CD4-positive, alpha-beta T cell treated with Interleukin-6 for 4 hours (primary cell): ENCODE data around the gene COL24A1.
"Not testable (repeated sequence)": the region's sequence is repeated elsewhere in the genome, so short reads cannot be mapped to it uniquely, and the experiment has no call there.

ENCODE experiments used
- DNase-seq: peaks from one replicate; pipeline ENCODE4 v3.0.0-alpha.2; 2020; ENCODE audit warnings: mixed read lengths

COL24A1 gene

GRCh38 chr1:85867189-85867588, 289.4 kb downstream of the COL24A1 start:
- DNase-seq = no peak

DNA sequence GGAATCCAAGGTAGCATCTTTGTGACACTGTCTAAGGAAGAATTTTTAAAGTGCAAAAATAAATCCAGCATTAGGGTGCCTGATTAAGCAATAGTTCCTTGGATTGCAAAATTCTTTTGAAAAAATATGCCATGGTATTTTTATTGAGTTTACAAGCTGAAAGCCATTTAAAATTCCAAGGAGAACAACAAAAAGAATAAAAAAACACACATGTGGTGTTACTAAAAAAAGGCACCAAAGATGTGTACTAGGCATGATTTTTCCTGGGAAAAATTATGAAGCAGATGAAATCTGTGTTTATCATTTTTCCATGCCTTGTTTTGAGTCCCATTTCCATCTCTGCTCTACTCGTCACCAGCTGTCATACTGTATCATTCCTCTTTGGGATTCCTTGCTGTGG, 291.4 kb downstream of the COL24A1 start:
- DNase-seq = no peak

DNA sequence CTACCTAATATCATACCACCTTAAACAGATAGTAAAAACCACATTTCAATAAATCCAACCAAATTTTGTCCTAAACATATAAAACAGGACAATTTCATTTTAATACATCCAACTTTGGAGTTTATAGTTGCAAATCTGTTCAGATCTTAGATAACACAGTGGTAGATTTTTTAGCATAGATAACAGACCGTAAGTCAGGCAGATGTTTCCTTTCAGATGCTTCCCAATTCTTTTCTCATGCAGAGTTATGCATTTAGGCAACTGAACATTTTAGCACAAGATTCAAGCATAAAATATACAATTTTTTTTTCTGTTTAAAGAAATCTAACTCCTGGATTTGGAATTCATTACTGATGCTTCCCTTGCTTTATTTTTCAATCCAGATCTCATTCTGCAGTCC, 291.8 kb downstream of the COL24A1 start:
- no peak for DNase-seq

- not testable (repeated sequence) for DNase-seq
Measured at GRCh38 chr1:85863639-85864038, 292.9 kb downstream of the COL24A1 start.

GRCh38 chr1:85862456-85862855, 294.1 kb downstream of the COL24A1 start:
- DNase-seq = no peak

- DNase-seq = no peak
Measured at GRCh38 chr1:85857991-85858390, 298.6 kb downstream of the COL24A1 start.

DNA sequence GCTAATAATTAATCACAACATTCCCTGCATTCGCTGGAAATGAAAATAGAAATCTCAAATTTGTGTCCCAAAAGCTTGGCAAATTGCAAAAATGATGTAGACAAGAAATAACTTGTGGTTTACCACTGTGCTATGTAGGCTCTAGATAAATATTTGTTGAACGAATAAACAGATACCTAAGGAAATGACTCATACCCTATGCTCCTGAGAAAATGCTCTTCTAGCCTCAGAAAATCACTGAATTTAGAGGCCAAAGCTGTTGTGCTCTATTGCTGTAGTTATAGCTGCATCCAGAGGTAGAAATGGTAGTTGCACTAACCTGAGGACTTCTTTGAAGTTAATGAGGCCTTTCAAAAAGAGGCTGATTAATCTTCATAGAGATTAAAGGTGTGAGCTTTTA, 306.3 kb downstream of the COL24A1 start:
- DNase-seq = no peak

DNA sequence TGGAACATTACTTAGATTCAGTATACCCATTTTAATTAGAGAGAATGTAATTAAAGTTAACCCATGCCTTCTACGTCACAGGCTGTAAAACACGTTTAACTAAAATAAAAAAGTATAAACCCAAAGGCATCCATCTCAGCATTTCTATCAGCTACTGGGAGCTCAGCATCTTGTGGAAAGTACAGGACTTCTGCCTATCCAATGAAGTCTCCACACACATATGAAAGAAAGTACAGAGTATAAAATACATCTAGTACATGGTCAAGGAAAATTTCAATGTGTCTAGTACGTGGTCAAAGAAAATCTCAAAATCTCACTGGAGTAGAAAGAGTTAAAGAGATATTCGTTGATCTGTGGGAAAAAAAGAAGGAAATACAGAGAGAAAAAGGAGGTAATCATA, 306.9 kb downstream of the COL24A1 start:
- DNase-seq = no peak

GRCh38 chr1:85847356-85847755, 309.2 kb downstream of the COL24A1 start:
- no peak for DNase-seq

DNA sequence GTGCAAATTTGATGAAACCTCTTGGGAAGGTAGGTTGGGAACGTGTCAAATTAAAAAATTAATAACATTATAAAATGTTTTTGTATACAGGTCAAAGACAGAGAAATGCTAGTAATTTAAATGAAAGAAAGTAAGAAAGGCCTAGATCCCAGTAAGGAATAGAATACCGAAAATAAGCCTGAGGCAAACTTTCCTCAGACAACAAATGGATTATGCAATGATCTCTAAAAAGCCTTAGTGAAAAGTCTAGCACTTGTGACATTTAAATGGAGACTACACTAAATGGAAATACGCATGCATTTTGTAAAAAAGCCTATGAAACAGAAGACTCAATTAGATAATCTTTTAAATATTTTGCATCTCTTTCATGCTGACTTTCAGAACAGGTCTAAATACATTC, 309.9 kb downstream of the COL24A1 start:
- no peak for DNase-seq

- DNase-seq = no peak
Measured at GRCh38 chr1:85839459-85839858, 317.1 kb downstream of the COL24A1 start.

- no peak for DNase-seq
Measured at GRCh38 chr1:85838238-85838637, 318.3 kb downstream of the COL24A1 start.

- no peak for DNase-seq
Measured at GRCh38 chr1:85836736-85837135, 319.8 kb downstream of the COL24A1 start.

DNA sequence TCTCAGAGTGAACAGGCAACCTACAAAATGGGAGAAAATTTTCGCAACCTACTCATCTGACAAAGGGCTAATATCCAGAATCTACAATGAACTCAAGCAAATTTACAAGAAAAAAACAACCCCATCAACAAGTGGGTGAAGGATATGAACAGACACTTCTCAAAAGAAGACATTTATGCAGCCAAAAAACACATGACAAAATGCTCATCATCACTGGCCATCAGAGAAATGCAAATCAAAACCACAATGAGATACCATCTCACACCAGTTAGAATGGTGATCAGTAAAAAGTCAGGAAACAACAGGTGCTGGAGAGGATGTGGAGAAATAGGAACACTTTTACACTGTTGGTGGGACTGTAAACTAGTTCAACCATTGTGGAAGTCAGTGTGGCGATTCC, 323.4 kb downstream of the COL24A1 start:
- DNase-seq = not testable (repeated sequence)

DNA sequence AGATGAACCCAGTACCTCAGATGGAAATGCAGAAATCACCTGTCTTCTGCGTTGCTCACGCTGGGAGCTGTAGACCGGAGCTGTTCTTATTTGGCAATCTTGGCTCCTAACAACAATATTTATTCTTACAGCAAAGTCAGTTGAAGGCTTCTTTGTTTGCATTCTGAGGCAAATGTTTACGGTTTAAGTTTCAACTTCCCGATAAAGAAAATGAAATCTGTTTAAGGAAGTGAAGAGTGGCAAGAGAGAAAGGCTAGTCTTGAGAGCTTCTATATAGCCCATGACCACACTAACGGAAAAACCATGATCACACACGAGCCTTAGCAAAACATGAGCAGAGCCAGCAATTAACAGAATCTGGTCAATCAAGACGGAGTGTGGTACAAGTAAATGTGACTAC, 325.7 kb downstream of the COL24A1 start:
- no peak for DNase-seq

DNA sequence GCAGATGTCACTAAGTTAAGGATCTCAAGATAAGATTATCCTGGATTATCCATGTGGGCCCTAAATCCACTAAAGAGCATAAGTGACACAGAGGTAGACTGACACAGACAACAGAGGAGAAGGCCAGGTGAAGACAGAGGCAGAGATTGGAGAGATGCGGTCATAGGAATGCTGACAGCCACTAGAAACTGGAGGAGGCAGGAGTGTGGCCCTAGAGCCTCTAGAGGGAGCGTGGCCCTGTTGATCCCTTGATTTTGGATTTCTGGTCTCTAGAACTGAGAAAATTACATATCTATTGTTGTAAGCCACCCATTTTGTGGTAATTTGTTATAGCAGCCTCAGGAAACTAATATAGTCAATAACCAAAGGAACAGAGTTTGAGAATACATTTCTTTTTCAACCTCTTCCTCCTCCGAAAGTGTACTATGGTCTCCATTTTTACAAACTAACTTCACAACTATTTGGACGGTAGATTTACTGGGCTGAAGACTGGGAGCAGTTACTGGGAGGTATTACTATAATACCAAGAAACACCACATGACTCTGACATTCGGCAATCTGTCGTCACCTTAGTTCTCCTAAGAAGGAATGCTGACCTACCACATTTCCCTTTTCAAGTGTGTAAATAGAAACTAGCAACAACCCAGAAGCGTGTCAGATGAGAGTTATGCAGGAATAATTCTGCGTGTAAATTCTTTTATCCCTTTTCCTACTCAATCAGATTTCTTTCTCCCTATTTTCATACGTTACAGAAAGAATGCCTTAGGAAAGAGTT, 332.3 kb downstream of the COL24A1 start:
- no peak for DNase-seq

DNA sequence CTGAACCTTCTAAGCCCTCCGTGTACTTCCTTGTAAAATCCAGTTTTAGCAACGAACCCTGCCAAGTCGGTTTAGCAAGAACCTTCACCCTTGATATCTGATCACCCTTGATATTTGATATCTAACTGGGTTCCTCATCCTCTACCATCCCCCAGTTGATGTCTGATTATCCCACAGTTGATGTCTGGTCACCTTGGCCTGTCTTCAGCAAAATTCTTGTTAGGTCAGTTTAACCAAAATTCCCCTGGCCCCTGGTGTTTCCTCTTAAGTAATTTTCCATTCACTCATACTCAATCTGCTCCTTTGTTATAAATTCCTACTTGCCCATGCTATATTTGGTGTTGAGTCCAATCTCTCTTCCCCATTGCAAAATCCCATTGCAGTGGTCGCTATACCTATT, 333.9 kb downstream of the COL24A1 start:
- no peak for DNase-seq

DNA sequence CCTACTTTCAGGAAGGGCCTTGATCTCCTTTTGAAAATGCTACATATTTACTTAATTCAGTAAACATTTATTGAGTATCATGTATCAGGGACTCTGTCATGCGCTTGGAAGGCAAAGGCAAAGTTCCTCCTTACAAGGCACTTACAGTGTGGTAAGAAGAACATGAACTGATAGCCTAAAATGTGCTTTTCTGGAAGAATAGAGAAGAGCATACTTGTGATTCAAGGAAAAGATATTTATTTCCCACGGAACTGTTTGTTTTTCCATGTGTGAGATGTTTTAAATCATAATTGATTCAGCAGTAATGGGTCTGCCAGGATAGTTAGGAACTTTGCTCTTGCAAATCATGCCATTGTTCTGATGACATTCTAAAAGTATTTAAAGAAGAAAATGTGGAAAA, 338.2 kb downstream of the COL24A1 start:
- no peak for DNase-seq

GRCh38 chr1:85816606-85817005, 340.0 kb downstream of the COL24A1 start:
- DNase-seq = no peak

DNA sequence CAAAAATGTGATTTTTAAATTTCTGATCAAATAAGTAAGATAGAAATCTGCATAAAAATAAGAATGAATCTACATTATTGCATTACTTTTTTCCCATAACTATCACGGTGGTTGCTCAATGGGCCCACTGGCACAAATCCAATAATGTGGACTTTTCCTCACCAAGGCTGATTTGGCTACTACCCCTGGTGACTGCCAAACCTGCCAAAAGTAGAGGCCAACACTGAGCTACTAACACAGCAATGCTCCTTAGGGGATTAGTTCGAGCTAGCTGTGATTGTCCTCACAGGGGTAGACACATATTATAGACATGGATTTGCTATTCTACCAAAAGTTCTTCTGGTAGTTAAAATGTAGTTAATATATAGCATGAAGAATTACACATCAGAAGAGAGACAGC, 340.7 kb downstream of the COL24A1 start:
- no peak for DNase-seq

- no peak for DNase-seq
Measured at GRCh38 chr1:85806236-85806965, 350.2 kb downstream of the COL24A1 start.

DNA sequence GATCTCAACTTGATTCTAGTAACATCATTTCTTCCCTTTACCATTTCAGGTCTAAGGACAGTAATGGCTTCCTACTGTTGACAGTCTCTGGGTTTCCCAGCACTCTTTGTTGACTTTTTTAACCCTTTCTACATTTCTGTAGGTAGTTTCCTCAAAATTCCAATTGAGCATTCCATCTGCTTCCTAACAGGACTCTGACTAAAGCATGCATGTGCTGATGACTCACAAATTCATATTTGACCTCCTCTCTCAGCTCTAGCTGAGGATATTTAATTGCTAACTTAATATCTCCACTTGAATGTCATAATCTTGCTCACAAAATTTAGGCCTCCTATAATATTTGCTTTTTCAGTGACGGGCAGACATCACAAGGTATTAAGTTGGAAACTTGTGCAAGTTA, 355.1 kb downstream of the COL24A1 start:
- no peak for DNase-seq

- DNase-seq = no peak
Measured at GRCh38 chr1:85799737-85800136, 356.8 kb downstream of the COL24A1 start.

DNA sequence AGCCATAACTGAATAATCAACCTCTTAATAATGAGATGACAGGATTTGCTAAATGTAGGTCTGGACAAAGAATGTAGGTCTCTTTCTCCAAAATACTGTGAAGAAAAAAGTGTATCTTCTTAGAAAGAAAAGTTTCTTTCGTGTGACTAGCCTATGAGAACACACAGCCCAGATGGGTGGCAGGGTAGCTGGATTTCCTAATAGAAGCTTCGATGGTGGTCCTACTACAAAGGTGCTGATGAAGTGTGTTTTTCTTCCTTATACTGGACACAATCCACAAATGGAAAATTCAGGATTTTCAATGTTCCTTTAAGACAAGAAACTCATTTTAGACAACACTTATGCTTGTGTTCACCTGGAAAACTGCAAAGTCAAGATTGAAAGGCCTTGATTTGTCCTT, 358.2 kb downstream of the COL24A1 start:
- no peak for DNase-seq

GRCh38 chr1:85777021-85777420, 379.6 kb downstream of the COL24A1 start:
- DNase-seq = not testable (repeated sequence)
